ENCODE data around the gene SYNE3. TPM values are rescaled to one million over a fixed set of nuclear protein-coding genes. Genes with fewer than 3 reads are reported as not detected.
A peak's percentile ranks its signal among the peaks of the same experiment; 100 is the strongest.
"Not testable (repeated sequence)": the region's sequence is repeated elsewhere in the genome, so short reads cannot be mapped to it uniquely, and the experiment has no call there.

The SYNE3 gene
- total RNA-seq, 1 experiment from 2014 or later = 12.5 TPM

DNA sequence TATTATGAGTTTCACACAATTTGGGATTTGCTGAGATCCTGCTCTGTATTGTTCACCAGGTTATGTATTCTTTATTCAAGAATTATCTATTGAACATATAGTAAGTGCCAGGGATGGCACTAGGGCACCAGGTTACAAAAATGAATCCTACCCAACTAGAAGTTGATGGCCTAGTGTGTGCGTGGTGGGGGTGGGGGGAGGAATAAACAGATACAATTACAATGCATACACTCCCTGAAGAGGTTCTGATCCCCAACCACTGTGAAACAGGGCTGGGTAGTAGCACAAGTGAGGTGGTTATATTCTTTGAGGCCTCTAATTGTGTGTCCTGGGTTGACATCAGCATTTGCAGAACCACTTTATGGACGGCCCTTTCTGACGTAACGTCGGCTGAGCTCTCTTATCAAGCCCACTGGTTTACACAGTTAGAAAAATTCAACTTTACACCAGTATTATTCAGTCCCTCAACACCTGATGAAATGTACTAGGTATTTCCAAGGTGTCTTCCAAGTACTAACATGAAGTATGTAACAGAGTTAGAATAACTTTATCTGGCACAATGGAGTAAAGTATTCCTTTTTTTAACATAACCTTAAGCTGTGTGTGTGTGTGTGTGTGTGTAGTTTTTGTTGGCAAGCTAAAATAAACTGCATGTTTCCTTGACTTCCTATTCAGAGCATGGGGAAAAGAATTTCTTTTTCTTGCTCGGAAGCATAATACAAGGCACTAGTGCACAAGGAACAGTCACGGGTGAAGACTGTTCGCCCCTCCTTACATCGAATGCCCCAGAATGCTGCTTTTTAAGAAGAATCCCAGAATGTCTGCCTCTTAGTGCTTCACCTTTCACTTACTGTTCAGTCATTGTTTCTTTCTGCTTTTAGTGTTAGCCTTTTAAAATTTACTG is 10.3 kb upstream of the SYNE3 start:
- no peak for DNase-seq (ENCODE audit: low read depth)

DNA sequence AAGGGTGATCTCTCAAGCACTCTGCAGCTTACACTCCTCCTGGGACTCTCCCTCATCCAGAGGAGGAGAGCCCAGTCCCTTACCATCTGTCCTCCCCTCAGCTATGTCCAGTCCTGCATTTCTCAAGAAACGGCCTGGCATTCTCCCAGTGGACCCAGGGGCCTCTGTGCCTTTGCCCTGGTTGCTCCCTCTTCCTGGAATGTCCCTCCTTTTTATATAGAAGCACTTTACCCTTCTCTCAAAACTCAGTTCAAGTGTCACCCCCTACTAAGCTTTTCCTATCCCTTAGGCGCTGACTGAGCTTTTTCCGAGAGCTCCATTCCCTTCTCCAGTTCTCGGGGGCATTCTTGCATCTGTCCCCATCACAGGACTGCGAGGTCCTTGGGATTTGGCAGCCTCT is 9.5 kb upstream of the SYNE3 start:
- DNase-seq (ENCODE audit: low read depth) = no peak

DNA sequence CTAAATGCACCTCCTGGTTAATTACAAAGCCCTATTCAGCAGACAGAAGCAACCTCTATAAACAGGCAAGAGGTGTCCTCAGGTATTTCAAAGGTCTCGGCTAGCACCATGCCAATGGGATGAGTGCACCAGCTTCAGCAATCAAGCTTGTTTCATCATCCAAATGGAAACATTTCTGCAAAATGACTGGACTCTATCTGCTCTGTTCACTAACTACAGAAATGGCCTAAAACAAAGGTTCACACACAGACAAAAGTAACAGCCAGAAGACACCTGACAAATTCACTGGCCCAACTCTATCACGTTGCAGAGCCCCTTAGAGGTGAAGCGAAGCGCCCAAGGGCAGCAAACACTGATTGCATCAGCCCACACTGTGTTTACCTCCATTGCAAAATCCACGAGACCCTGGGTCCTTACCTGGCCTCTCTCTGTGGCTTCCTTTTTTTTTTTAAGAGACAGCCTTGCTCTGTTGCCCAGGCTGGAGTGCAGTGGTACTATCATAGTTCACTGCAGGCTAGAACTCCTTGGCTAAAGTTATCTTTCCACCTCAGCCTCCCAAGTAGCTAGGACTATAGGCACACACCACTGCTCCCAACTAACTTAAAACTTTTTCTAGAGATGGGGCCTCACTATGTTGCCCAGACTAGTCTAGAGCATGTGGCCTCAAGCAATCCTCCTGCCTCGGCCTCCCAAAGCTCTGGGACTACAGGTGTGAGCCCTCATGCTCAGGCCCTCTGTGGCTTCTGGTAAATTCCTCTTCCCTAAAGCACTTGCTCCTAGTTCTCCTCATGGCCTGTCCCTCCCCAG is 8.5 kb upstream of the SYNE3 start:
- DNase-seq (ENCODE audit: low read depth) = no peak

DNA sequence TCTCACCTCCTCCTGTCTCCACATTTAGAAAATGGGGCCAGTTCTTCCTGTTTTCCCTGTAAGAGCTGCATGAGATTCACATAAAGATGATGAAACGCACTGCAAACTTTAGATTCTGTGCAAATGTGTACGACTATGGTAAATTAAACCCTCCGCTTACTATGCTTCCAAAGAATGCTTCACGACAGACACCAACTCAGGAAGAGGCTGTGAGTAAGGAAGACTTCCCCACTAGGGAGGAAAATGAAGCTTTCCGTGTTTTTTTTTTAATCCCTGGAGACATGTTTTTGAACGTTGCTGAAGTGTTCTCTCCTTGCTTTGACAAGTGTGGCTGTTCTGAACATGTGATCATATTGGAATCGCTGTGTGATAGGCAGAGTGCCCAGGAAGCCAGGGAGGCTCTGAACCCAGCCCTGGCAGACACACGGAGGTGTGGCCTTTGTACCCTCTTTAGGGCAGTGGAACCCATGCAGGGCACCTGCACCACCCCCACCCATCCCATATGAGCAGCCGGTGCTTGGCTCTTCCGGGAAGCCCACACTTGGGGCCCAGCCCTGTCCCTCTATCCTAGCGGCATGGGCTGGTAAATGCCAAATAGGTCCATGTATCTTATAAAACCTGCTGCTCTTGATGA is 7.5 kb upstream of the SYNE3 start:
- DNase-seq (ENCODE audit: low read depth) = peak; percentile 16

DNA sequence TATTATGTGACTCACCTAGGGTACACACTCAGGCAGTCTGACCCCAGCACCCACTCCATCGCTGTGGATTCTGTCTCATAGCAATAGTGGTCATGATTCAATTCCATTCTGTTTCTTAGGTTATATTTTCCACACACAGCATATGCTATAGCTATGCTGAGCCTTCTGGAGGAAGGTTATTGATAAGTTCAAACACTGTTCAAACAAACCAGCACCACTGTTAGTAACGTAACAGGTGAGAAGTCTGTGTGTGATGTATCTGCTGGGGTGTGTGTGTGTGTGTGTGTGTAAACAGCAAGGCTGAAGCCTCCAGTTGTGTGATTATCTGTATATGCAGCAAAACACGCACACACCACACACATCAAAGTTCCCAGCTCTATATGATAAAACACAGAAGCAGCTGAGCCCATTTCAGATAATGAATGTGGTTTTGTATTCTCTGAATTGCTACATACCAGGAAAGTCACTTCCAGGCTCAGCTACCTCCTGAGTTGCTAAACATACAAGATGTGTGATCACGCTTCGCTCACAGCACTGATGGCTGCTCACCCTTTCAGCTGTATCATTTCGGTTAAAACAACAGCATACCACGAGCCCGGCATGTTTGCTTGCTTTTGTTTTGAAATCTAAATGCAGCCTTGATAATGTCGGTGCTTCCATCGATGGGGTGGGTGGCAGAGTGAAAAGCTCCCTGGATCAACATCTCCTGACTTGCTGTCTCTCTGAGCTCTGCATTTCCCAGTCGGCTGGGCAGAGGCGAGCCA is 6.8 kb upstream of the SYNE3 start:
- DNase-seq (ENCODE audit: low read depth) = no peak

DNA sequence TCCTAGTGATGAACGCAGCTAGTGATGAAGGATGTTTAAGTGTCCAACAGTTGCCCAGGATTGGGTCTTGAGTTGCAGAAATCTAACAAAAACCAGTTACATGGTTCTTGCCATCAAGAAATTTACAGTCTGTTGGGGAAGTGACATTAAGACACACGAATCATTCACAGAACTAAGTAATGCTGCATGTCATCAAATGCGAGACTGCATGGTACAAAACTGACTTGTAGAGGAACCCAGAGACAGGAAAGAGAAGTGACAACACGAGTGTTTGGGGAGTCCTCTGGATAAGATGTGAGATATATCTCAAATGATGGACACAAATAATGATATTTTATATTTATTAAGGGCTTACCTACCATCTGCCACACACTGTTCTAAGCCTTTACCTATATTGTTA is 6.1 kb upstream of the SYNE3 start:
- no peak for DNase-seq (ENCODE audit: low read depth)

DNA sequence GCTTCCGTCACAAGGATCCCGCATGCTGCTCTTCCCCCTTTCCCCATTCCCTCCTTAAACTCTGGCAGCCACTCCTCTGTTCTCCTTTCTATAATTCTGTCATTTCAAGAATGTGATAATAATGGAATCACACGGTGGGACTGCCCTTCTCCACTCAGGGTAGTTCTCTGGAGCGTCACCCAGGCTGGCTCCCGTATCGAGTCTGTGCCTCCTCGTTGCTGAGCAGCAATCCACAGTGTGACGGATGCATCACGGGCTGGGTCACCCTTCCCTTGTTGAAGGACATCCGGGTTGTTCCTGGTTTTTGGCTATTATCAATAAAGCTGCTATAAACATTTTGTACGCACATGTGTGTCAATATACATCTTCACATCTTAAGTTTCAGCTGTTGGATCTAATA is 5.7 kb upstream of the SYNE3 start:
- no peak for DNase-seq (ENCODE audit: low read depth)

DNA sequence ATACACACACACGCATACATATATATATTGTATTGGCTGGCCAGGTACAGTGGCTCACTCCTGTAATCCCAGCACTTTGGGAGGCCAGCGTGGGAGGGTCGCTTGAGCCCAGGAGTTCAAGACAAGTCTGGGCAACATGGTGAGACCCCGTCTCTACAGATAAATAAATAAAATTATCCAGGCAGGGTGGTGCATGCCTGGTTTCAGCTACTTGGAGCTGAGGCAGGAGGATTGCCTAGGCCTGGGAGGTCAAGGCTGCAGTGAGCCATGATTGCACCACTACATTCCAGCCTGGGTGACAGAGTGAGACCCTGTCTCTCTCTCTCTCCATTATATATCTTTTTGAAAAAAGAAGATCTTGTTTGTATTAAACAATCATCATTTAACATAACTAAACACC is 4.6 kb upstream of the SYNE3 start:
- DNase-seq (ENCODE audit: low read depth) = no peak

DNA sequence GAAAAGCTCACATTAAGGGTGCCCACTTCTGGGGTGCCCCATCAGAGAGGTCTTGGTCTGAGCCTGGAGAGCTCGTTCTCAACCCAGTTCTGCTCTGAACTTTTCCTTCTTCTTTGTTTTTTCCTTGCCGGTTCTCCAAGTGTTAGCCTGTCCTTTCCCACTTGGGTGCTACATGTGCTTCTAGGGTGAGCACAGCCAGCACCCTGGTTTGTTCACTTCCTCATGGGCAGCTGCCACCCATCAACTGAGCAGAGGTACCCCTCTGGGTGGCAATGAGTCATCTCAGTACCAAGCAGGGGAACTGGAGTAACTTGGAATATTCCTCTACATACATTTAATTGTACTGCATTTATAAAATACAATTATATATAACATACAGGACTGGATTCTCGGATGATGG is 3.9 kb upstream of the SYNE3 start:
- DNase-seq (ENCODE audit: low read depth) = no peak

DNA sequence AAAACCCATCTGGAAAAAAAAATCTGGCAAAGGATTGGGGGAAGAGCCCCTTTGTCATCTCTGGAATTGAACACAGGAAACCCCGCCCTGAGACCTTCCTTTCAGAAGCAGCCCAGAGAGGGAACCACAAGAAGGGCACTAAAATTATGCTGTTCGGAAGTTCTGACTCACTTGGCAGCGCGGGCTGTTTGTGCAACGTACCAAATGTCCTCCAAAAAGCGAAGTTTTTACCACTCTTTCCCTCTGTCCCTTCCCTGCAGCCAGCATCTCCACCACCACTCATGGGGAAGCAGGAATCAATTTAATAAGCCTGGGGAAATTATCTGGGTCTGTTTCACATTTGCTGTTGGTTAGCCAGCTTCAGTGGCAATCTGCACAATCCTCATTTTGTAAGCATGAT is 3.2 kb upstream of the SYNE3 start:
- DNase-seq (ENCODE audit: low read depth) = peak; percentile 83

DNA sequence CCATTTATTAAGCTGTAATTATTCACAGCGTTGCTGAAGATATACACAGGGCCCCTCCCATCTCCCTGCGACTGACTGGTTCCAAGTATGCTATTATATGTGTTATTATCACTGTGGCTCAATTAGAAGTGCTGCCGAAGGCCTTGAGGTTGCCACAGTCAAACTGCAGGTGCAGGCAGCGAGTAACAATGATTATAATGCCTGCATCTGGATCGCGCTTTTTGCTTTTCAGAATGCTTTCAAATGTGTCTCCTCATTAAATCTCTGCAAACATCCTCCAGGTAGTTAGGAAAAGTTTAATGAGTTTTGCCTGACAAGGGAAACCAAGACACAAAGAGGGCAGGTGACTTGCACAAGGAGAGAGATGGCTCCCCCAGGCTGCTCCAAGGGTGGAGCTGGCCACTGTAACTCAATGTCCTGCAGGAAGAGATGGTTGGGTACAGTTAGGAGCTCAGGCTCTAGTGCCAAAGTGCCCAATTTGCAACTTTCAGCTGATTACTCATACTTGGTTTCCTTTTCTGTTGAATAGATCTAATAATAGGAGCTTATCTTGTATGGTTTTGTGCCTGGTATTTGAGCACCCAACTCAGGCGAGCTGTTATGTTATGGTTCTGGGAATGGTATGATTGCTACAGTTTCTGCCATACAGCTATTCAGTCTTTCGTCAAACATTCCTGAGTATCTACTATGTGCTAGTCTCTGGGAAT is 1.7 kb upstream of the SYNE3 start:
- no peak for DNase-seq (ENCODE audit: low read depth)

DNA sequence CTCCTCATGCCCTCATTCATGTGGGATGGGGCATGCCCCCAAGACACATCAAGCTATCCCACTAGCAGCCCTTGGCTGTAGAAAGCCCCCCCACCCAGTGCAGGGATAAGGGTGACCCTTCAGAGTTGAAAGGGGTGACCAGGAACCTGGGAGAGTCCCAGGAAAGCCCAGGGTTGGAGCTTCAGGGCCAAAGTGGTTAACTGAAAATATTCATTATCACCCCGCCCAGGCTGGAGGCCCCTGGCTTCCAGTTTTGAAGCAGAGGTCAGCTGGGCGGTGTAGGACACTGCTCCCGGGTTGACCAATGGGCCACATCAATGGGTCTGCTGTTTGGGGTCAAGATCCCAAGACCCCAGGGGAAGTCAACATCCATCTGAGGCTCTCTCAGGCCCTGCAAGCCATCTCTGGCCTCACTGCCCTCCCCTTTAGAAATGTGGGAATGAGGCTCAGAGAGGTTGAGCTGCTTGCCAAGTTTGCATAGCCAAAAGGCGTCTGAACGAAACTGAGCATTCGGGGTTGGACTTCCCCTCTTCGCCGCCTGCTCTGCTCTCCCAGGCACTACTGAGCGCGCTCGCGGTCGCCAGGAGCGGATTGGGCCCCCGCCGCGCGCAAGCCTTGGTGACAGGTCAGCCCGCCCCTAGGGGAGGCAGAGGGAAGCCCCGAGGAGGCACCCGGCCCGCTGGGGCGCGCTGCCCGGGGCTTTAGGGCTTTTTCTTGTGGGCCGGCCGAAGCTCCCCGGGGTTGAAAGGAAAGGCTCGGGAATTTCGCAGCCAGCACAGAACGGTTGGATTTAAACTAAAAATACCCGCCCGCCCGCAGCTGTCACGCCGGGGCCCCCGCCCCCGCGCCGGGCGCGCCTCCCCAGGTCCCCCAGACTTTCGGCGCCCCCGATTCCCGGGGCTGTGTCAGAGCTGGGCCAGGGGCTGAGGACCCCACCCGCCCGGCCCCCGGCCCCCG is 576 bp downstream of the SYNE3 start:
- peak; percentile 62 for DNase-seq (ENCODE audit: low read depth)

DNA sequence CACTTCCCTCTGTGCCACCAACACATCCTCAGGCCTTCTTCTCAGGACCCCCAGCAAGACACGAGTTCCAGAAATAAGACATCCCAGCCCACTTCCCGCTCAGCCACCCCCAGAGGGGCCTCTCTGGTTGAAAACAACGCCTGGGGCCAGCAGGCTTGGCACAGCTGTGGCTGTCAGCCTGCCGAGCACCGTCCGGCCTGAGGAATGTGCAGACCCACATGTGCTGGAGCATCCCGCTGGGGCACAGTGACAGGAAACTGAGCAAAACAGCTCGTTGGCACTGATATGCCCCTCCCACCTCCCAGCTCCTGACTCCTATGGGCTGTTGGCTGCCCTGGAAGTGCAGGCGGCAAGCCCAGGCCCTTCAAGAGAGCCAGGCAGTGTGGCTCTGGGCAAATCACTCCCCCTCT is 1.4 kb downstream of the SYNE3 start:
- peak; percentile 89 for DNase-seq (ENCODE audit: low read depth)

DNA sequence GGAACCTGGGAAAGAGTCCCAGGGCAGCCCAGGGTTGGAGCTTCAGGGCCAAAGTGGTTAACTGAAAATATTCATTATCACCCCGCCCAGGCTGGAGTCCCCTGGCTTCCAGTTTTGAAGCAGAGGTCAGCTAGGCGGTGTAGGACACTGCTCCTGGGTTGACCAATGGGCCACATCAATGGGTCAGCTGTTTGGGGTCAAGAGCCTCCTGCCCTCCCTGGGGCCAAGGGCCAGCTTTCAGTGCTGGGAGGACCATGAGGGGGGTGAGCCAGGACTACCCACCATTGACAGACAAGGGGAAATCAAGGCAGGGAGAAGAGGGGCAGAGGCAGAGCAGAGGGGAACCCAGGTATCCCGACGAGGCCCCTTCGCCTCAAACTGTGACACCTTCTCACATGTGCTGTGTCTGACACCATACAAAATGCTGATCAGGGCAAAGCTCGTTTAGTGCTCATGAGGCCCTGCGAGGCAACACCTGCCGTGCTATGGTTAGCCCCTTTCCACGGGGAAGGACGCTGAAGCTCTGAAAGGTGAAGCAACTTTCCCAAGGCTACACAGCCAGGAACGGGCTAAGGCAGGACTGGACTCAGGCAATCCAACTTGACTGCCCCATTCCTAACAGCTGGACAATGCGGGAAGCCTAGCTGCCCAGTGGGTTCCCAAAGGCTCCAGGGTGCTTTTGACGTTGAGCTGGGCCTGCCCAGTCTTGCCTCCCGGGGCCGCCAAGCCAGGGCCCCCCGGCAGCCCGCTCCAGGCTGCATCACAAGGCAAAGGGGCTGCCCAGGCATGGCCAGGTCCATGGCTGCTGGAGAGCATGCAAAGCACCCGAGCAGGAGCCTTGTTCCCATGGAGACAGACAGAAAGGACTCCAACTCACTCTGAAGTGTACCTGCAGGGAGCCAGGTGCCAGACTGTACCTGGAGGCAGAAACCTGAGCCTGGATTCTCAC is 2.0 kb downstream of the SYNE3 start:
- DNase-seq (ENCODE audit: low read depth) = no peak

DNA sequence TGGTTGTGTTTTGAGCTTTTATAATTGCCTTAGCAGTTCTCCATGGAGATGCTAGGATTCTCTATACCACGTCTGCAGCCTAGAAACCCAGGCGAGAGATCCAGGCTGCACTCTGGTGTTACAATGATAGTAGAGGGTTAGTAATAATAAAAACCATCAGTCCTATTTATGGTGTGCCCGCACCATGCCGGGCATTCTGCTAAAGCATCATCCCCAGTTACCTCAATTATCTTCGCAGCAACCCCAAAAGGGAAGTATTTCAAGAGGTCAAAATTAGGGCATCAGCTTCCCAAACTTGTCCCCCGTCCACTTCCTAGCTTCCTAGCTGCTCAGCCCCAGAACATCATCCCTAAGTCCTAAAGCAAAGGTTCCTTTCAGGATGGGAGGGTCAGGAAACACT is 3.2 kb downstream of the SYNE3 start:
- no peak for DNase-seq (ENCODE audit: low read depth)

DNA sequence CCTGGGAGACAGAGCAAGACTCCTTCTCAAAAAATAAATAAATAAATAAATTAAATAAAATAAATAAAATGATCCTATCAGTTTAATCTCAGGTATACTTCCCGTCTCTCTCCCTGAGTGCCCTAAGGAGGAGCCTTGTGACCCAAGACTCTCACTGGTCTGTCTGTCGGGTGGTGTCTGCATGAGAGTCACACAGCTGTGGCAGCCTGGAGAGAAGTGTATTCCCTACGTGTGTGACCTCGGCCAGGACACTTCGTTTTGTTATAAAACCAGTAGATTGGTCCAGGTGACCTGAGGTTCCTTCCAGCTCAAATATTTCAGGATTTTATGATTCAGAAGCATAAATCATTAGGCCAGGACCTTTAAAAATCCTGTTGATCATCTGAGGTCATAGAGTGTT is 4.8 kb downstream of the SYNE3 start:
- no peak for DNase-seq (ENCODE audit: low read depth)

DNA sequence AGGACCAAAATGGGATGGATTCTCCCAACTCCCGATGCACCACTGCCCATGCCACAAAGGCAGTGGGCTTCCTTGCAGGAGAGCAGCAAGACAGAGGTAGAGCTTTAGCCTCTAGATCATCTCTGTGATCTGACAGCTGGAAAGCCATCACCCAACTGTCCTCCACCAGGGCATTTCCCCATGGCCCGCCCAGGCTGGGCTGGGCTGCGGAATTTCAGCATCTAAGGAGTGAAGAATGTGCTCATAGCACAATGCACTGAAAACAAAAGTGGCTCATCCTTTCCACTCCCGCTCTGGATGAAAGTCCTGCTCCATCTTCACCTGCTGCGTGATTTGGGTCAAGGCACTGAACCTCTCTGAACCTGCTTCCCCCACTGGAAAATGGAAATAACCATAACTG is 5.6 kb downstream of the SYNE3 start:
- DNase-seq (ENCODE audit: low read depth) = no peak

DNA sequence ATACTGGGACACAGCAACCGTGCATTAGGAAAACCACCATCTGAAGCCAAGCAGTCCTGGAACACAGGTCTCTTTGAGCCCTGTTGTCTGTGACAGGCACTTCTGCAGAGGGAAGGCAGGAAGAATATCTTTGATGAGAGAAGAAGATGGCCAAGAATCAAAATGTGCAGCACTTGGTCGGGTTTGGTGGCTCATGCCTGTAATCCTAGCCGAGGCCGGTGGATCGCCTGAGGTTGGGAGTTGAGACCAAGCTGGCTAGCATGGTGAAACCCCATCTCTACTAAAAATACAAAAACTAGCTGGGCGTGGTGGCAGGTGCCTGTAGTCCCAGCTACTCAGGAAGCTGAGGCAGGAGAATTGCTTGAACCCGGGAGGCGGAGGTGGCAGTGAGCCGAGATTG is 6.1 kb downstream of the SYNE3 start:
- not testable (repeated sequence) for DNase-seq (ENCODE audit: low read depth)

DNA sequence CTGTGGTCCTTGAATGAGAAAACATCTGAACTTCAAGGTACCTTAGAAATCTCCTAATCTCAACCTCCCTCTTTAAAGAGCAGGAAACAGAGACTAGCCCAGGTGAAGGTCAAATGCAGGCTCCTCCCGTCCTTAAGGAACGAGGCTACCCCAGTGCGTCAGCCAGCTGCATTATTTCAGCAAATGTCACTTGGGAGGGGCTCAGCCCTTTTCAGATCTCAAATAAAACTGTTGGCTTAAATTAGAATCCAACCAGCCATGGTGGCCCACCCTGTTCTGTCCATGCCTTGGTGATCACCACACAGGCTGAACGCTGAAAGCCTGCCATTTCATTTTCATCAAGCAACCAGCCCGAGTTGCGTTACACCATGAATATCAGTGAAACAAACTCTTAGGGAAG is 7.0 kb downstream of the SYNE3 start:
- DNase-seq (ENCODE audit: low read depth) = no peak

Measured in LHCN-M2 (cell line).